COLO829 (cell line): ENCODE data around the gene CAMK2G.

Source experiments
- DNase-seq: peaks from one replicate; pipeline ENCODE4 v3.0.0; 2012; ENCODE audit warnings: low spot score

The CAMK2G gene

GRCh38 chr10:73863039-73863817, 11.1 kb downstream of the CAMK2G start:
- no peak for DNase-seq

GRCh38 chr10:73862011-73862410, 12.3 kb downstream of the CAMK2G start:
- no peak for DNase-seq

GRCh38 chr10:73859784-73860491, 14.4 kb downstream of the CAMK2G start:
- DNase-seq = no peak

GRCh38 chr10:73859428-73859783, 14.9 kb downstream of the CAMK2G start:
- no peak for DNase-seq

GRCh38 chr10:73858750-73859427, 15.5 kb downstream of the CAMK2G start:
- DNase-seq = no peak

GRCh38 chr10:73858013-73858708, 16.2 kb downstream of the CAMK2G start:
- DNase-seq = no peak

- DNase-seq = peak; percentile 82
These were observed 16.9 kb downstream of the CAMK2G start for GRCh38 chr10:73857446-73857845.

GRCh38 chr10:73856261-73856660, 18.1 kb downstream of the CAMK2G start:
- DNase-seq = no peak

- no peak for DNase-seq
These were observed 18.9 kb downstream of the CAMK2G start for GRCh38 chr10:73855413-73855812.

- no peak for DNase-seq
These were observed 20.0 kb downstream of the CAMK2G start for GRCh38 chr10:73854310-73854709.

- DNase-seq = no peak
These were observed 21.2 kb downstream of the CAMK2G start for GRCh38 chr10:73853196-73853595.

- no peak for DNase-seq
These were observed 23.4 kb downstream of the CAMK2G start for GRCh38 chr10:73850863-73851461.

- no peak for DNase-seq
These were observed 24.1 kb downstream of the CAMK2G start for GRCh38 chr10:73850211-73850610.

- DNase-seq = peak; percentile 65
These were observed 25.4 kb downstream of the CAMK2G start for GRCh38 chr10:73848821-73849489.

GRCh38 chr10:73847031-73847430, 27.3 kb downstream of the CAMK2G start:
- DNase-seq = no peak

- DNase-seq = no peak
These were observed 31.1 kb downstream of the CAMK2G start for GRCh38 chr10:73843261-73843660.

GRCh38 chr10:73842349-73842748, 32.0 kb downstream of the CAMK2G start:
- no peak for DNase-seq

- DNase-seq = no peak
These were observed 32.6 kb downstream of the CAMK2G start for GRCh38 chr10:73841526-73842285.

- no peak for DNase-seq
These were observed 33.3 kb downstream of the CAMK2G start for GRCh38 chr10:73841061-73841421.

GRCh38 chr10:73840403-73841060, 33.8 kb downstream of the CAMK2G start:
- DNase-seq = no peak
